Effector CD8-positive, alpha-beta T cell (primary cell): ENCODE results near the gene RTEL1.
"Not testable (repeated sequence)": the region's sequence is repeated elsewhere in the genome, so short reads cannot be mapped to it uniquely, and the experiment has no call there.

Source experiments
- DNase-seq: peaks from one replicate; lab custom pipeline; 2025; lab: John Stamatoyannopoulos, UW

RTEL1 gene

GRCh38 chr20:63628246-63628975 is 29.7 kb upstream of the RTEL1 start:
- peak; percentile 18 for DNase-seq

GRCh38 chr20:63630956-63631355 is 27.2 kb upstream of the RTEL1 start:
- not testable (repeated sequence) for DNase-seq

- DNase-seq: not testable (repeated sequence)
These were observed 26.7 kb upstream of the RTEL1 start for GRCh38 chr20:63631426-63631825.

- DNase-seq: no peak
These were observed 24.4 kb upstream of the RTEL1 start for GRCh38 chr20:63633732-63634131.

- DNase-seq: peak; percentile 49
These were observed 22.5 kb upstream of the RTEL1 start for GRCh38 chr20:63635431-63636141.

GRCh38 chr20:63636752-63637628 is 21.1 kb upstream of the RTEL1 start:
- no peak for DNase-seq

GRCh38 chr20:63639093-63639975 is 18.8 kb upstream of the RTEL1 start:
- peak; percentile 49 for DNase-seq

- DNase-seq: no peak
These were observed 18.0 kb upstream of the RTEL1 start for GRCh38 chr20:63640086-63640485.

GRCh38 chr20:63640686-63641085 is 17.4 kb upstream of the RTEL1 start:
- DNase-seq: not testable (repeated sequence)

- DNase-seq: peak; percentile 39
These were observed 16.8 kb upstream of the RTEL1 start for GRCh38 chr20:63641146-63641791.

- DNase-seq: peak; percentile 100
These were observed 16.2 kb upstream of the RTEL1 start for GRCh38 chr20:63641792-63642523.

GRCh38 chr20:63642527-63643247 is 15.4 kb upstream of the RTEL1 start:
- DNase-seq: no peak

- no peak for DNase-seq
These were observed 14.6 kb upstream of the RTEL1 start for GRCh38 chr20:63643499-63643898.

GRCh38 chr20:63643946-63644345 is 14.2 kb upstream of the RTEL1 start:
- DNase-seq: no peak

GRCh38 chr20:63645218-63645617 is 12.9 kb upstream of the RTEL1 start:
- DNase-seq: no peak

GRCh38 chr20:63648190-63648589 is 9.9 kb upstream of the RTEL1 start:
- DNase-seq: no peak

GRCh38 chr20:63648895-63649589 is 9.1 kb upstream of the RTEL1 start:
- DNase-seq: no peak

- DNase-seq: not testable (repeated sequence)
These were observed 7.6 kb upstream of the RTEL1 start for GRCh38 chr20:63650486-63650885.

GRCh38 chr20:63651942-63652191 is 6.2 kb upstream of the RTEL1 start:
- DNase-seq: peak; percentile 37
